ENCODE measurements around the gene CCDC27.
"Not testable (repeated sequence)": the region's sequence is repeated elsewhere in the genome, so short reads cannot be mapped to it uniquely, and the experiment has no call there.

The CCDC27 gene

DNA sequence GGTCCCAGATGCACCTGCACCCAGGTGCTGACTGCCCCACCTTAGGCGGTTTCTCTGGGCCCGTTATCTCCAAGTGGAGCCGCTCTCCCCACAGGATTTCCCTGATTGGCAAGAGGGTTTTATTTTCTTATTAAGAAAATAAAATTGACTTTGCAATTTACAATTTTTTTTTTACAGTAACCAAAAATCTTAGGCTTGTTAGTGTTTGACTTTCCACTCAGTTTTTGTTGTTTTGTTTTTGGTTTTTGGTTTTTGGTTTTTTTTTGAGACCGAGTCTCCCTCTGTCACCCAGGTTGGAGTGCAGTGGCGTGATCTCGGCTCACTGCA lies 4.8 kb upstream of the CCDC27 start:
- no peak for DNase-seq
- in situ Hi-C loops (cut with MboI; ENCODE audit: low pct_unique_long_range_greater_than_20kb, low sequenced_read_pairs), result no loop called here

- in situ Hi-C loops (cut with MboI; ENCODE audit: low pct_unique_long_range_greater_than_20kb, low sequenced_read_pairs), result no loop called here
- no peak for DNase-seq
These were observed 4.3 kb upstream of the CCDC27 start for GRCh38 chr1:3747903-3748302.

DNA sequence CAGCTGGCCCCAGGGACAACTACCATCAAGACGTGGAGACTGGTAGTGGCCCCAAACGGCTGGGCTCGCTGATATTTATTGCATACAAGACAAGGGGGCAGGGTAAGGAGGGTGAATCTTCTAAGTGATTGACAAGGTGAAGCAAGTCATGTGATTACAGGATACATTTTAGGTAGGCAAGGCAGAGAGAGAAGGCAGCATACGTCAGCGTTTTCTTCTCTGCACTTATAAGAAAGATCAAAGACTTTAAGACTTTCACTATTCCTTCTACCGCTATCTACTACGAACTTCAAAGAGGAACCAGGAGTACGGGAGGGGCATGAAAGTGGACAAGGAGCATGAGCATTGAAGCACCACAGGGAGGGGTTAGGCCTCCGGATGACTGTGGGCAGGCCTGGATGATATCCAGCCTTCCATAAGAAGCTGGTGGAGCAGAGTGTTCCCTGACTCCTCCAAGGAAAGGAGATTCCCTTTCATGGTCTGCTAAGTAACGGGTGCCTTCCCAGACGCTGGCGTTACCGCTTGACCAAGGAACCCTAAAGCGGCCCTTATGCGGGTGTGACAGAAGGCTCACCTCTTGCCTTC lies 3.8 kb upstream of the CCDC27 start:
- DNase-seq; in situ Hi-C loops (cut with MboI; ENCODE audit: low pct_unique_long_range_greater_than_20kb, low sequenced_read_pairs): not testable (repeated sequence)

- no peak for DNase-seq
- in situ Hi-C loops (cut with MboI; ENCODE audit: low pct_unique_long_range_greater_than_20kb, low sequenced_read_pairs), result no loop called here
These were observed 2.7 kb upstream of the CCDC27 start for GRCh38 chr1:3749512-3749911.

GRCh38 chr1:3750741-3751140 lies 1.5 kb upstream of the CCDC27 start:
- no peak for DNase-seq
- in situ Hi-C loops (cut with MboI; ENCODE audit: low pct_unique_long_range_greater_than_20kb, low sequenced_read_pairs), result no loop called here

DNA sequence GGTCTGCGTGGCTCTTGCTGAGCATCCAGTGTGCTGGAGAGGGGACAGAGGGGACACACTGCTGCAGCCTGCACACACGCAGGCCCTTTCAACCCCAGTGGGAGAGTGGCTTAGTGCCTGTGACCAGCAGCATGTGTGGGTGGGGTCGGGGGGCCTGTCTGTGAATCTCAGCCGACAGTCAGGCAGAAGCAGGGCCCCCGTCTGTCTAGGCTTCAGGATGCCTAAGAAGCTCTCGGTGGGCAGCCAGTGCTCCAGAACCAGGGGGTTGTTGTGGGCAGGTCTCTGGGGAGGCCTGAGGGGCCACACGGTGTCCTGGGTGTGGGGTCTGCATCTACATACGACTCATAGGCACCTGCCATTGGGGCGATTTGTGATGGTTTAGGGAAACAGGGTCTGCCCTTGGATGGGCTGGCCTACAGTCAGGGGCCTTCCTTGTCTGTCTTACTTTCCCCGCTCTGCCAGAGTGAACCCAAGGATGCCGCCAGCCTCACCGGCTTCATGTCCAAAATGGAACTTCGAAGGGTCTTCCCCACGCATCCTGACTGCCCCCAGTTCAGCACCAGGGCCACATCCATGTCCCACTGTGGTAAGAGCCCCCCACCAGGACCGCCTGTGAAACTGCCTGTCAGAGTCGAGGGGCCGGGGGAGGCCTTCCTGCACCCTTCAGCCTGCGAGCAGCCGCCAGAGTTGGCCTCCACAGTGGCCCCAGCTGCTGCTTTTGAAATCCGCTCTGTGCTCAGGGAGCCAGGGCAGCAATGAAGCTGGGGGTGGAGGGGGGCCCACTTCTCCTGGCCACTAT lies 1.6 kb downstream of the CCDC27 start:
- in situ Hi-C loops (cut with MboI; ENCODE audit: low pct_unique_long_range_greater_than_20kb, low sequenced_read_pairs), result no loop called here

DNA sequence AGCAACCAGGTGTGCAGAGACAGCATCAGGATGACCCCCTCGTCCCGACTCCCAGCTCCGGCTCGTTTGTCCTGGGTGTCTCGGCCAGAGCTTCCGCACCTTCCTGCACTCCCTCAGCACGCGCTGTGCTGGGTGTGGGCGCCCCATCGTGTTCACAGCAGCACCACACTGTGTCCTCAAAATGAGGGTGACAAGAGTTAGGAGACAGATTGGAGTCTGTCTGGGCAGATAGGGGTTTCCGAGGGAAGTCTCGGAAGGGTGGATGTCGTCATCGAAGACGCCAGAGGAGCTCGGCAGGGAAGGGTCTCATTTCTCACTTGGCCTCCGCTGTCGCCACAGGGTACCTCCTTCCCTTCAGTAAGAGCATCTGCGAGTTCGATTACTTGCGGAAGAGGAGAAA lies 4.1 kb downstream of the CCDC27 start:
- DNase-seq, result no peak
- in situ Hi-C loops (cut with MboI; ENCODE audit: low pct_unique_long_range_greater_than_20kb, low sequenced_read_pairs), result no loop called here

More for the DNA sequence above, 1.6 kb downstream of the CCDC27 start:
- DNase-seq, result no peak

DNA sequence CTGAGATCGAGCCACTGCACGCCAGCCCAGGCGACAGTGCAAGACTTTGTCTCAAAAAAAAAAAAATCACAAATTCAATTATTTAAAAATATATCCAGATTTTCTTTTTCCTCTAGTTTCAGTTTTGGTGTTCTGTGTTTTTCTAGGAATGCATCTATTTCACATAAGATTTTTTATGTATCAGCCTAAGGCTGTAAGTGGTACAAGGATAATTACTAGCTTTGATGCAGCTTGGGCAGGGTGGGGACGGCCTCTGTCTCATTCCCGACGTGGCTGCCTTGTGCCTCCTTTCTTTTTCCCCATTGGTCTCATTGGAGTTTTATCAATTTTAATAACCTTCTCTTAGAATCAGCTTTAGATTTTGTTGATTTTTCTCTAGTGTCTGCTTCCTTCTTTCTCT lies 6.9 kb downstream of the CCDC27 start:
- DNase-seq, result no peak
- in situ Hi-C loops (cut with MboI; ENCODE audit: low pct_unique_long_range_greater_than_20kb, low sequenced_read_pairs), result no loop called here

DNA sequence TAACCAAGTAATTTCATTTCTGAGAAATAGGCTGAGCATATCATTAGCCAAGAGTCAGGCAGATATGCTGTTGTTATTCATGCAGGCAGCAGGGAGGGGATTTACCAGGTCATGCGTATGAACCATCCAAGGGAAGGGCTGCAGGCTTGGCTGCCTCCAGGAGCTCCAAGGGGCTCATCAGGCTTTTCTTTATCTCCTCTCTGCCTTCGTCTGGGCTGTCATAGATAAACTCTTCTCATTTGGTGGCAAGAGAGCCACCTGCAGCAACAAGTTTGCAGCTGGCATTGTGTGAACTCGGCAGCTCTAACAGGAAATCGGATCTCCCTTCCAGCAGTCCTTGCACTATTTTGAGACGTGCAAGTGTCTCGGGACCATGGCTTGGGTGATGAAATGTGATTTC lies 7.5 kb downstream of the CCDC27 start:
- in situ Hi-C loops (cut with MboI; ENCODE audit: low pct_unique_long_range_greater_than_20kb, low sequenced_read_pairs), result no loop called here
- DNase-seq, result no peak

DNA sequence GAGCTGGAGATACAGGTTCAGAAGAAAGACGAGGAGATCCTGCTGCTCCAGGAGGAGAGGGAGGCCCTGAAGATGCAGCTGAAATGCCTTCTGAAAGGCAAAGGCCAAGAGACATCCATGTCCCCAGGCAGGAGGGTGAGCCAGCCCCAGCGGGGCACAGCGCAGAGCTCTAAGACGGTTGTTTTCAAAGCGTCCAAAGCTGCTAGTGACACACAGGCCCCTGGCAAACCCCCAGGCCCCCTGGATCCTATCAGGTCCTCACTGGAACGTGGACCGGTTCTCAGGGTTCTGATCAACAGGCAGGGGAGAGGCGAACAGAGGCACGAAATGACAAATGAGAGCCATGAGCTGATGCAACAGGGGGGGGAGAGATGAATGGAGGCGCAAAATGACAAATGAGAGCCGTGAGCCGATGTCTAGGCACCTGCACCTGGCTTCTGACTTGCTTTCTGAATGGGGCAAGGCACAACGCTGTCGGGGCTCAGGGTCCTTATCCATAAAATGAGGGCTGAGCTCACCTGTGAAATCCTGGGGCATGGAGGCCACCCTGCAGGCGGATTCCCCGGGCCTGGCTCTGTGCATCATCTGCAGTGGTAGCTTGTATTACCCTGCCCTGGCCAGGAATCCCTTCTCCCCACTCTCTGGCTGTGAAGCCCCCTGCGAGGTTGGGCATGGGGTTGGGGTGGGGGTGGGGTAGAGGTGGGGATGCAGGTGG lies 9.2 kb downstream of the CCDC27 start:
- no peak for DNase-seq

GRCh38 chr1:3762151-3762872 lies 10.1 kb downstream of the CCDC27 start:
- in situ Hi-C loops (cut with MboI; ENCODE audit: low pct_unique_long_range_greater_than_20kb, low sequenced_read_pairs), result no loop called here
- no peak for DNase-seq

More for the DNA sequence above, 9.2 kb downstream of the CCDC27 start:
- in situ Hi-C loops (cut with MboI; ENCODE audit: low pct_unique_long_range_greater_than_20kb, low sequenced_read_pairs), result no loop called here

- in situ Hi-C loops (cut with MboI; ENCODE audit: low pct_unique_long_range_greater_than_20kb, low sequenced_read_pairs), result no loop called here
- no peak for DNase-seq
These were observed 10.6 kb downstream of the CCDC27 start for GRCh38 chr1:3762873-3763228.

GRCh38 chr1:3763351-3764125 lies 11.3 kb downstream of the CCDC27 start:
- no peak for DNase-seq
- in situ Hi-C loops (cut with MboI; ENCODE audit: low pct_unique_long_range_greater_than_20kb, low sequenced_read_pairs), result no loop called here

- in situ Hi-C loops (cut with MboI; ENCODE audit: low pct_unique_long_range_greater_than_20kb, low sequenced_read_pairs), result no loop called here
- no peak for DNase-seq
These were observed 15.2 kb downstream of the CCDC27 start for GRCh38 chr1:3767328-3767925.

- in situ Hi-C loops (cut with MboI; ENCODE audit: low pct_unique_long_range_greater_than_20kb, low sequenced_read_pairs), result no loop called here
- DNase-seq, result no peak
These were observed 16.7 kb downstream of the CCDC27 start for GRCh38 chr1:3768811-3769390.

DNA sequence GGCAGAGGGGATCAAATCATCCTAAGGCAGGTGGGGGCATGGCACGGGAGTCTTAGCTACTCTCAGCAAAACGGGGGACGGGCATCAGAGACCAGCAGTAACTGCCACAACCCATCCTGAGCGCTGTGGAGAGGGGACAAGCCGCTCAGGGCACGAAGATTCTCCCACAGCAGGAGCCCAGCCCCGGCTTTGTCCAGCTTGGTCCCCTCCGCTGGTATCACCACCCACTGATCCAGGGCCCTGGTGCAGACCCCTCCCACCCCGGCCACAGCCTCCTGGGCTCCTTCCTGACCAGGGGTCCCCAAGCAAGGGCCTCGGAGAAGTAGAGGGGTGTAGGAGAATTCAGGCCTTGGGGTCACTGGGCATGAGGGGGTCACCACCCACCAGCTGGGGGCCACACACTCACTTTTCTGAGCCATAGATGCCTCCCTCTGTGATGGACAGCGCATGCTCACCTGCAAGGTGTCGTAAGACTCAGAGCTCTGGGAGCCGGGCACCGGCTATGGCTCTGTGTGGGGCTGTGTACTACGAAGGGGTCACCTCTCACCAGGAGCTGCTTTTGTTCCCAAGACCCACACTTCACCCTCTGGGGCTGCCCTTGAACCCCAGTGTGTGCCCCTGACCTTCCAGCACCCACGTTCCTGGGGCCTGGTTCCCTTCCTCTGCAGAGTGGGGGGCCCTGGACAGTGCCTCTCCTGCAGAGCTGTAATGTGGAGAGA lies 18.0 kb downstream of the CCDC27 start:
- in situ Hi-C loops (cut with MboI; ENCODE audit: low pct_unique_long_range_greater_than_20kb, low sequenced_read_pairs), result no loop called here
- DNase-seq, result no peak

- no peak for DNase-seq
- in situ Hi-C loops (cut with MboI; ENCODE audit: low pct_unique_long_range_greater_than_20kb, low sequenced_read_pairs), result no loop called here
These were observed 19.1 kb downstream of the CCDC27 start for GRCh38 chr1:3771108-3772026.
